ENCODE measurements around the gene HUS1B.
"Not testable (repeated sequence)": the region's sequence is repeated elsewhere in the genome, so short reads cannot be mapped to it uniquely, and the experiment has no call there.

Gene HUS1B

GRCh38 chr6:678520-678919 lies 21.6 kb upstream of the HUS1B start:
- no peak for DNase-seq (ENCODE audit: low read depth)

DNA sequence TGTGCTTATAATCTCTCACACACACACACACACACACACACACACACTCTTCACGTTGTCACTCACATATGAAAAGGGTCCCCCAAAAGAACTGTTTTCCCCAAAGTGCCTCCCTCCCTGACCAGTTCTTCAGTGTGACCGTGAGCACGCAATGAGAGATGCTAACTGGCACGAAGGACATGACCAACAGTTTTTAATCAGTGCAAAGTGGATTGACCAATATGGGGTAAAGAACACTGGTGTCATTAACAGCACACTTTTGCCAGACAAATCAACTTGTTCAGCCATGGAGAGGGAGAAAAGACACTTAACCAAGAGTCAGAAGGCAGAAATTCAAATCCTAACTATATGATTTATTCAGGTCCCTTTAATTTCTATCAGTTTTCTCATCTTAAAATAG lies 21.0 kb upstream of the HUS1B start:
- DNase-seq (ENCODE audit: low read depth), result no peak

DNA sequence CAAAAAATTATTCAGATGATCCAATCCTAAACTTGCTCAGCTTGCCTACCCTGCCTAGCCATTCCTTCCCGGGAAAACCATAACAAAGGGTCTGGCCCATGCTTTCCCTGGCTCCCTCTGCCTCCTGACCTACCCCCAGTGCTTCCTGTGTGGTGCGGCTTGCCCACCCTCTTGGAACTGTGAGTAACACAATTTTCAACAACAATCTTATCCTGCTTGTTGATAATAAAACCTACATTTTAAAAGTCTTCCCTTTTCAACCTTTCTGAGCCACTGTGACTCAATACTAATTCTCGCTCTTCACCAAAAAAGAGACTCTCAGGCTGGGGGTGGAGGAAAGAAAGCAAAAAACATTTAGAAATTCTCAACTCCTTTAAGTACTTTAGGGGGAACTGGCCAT lies 18.1 kb upstream of the HUS1B start:
- DNase-seq (ENCODE audit: low read depth), result no peak

DNA sequence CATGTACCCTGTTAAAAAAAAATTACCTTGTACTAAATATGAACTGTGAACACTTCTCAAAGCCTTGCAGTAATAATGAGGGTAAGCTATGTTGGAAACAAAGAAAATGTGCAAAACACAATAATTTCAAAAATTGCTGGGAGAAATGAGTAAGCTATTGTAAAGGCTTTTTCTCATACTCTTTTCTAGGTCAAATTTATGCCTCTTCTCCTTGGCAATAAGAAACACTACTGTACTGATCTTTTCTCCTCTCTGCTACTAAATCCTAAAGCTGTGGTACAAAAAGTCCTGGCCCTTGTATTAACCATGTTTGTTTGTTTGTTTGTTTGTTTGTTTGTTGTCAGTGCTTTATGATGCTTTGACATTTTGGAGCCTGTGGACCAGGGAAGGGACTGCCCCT lies 17.5 kb upstream of the HUS1B start:
- no peak for DNase-seq (ENCODE audit: low read depth)

GRCh38 chr6:667253-667927 lies 10.5 kb upstream of the HUS1B start:
- no peak for DNase-seq (ENCODE audit: low read depth)

DNA sequence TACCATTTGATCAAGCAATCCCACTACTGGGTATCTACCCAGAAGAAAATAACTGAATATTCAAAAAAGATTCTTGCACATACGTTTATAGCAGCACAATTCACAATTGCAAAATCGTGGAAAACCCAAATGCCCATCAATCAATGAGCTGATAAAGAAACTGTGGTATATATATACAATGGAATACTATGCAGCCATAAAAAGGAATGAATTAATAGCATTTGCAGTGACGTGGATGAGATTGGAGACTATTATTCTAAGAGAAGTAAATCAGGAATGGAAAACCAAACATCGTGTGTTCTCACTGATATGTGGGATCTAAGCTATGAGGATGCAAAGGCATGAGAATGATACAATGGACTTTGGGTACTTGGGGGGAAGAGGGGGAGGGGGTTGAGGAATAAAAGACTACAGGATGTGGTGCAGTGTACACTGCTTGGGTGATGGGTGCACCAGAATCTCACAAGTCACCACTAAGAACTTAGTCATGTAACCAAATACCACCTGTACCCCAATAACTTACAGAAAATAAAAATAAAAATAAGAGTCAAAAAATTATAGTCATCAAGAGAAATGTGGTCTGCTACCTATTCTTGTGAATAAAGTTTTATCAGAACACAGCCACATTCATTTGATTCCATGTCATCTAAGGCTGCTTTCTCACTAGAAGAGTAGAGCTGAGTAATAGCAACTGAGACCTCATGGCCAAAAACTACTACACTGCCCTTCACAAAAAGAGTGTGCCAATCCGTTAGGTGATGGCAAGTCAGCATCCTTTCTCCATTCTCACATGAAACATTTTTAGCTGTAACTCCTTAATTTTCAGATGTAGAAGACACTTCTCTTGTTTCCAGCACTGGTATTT lies 8.7 kb upstream of the HUS1B start:
- no peak for DNase-seq (ENCODE audit: low read depth)

GRCh38 chr6:663788-664187 lies 6.9 kb upstream of the HUS1B start:
- not testable (repeated sequence) for DNase-seq (ENCODE audit: low read depth)

DNA sequence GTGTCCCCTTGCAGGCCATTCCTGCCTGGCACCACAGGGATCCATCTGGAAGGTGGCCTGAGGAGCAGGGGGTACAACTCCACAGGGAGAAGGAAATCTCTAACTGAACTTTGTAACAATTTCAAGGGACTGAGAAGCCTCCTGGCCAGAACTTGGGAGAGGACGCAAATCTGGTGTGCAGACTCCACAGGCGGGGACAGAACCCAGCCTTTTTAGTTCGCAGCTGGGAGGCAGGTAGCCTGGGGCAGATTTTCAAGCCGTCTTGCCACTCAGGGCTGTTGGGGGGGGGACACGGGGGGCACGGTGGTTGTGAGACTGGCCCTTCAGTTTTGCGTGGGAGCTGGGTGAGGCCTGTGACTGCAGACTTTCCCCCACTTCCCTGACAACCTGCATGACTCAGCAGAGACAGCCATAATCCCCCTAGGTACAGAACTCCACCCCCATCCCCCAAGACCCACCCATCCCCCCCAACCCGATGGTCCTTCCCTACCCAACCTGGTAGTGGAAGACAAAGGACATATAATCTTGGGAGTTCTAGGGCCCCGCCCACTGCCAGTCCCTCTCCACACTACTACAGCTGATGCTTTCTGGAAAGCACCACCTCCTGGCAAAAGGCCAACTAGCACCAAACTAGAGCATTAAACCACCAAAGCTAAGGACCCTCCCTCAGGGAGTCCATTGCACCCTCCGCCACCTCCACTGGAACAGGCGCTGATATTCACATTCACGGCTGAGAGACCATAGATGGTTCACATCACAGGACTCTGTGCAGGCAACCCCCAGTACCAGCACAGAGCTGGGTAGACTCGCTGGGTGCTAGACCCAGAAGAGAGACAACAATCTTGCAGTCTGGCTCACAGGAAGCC lies 3.0 kb upstream of the HUS1B start:
- DNase-seq (ENCODE audit: low read depth), result no peak

DNA sequence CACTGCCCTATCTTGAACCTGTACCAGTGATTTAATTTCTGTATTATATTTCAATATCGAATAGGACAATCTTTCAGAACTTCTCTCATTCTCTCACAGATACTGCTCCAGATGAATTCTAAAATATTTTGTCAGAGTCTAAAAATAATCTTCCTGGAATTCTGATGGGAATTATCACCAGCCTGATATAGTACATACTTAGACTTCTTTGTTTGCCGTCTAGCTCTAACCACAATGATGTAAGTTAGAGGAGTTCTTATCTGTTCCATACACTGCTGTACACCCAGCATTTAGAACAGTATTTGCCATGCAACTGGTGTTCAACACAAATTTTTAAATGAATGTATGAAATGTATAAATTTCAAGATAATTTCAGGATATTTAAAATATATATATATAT lies 1.3 kb upstream of the HUS1B start:
- no peak for DNase-seq (ENCODE audit: low read depth)

DNA sequence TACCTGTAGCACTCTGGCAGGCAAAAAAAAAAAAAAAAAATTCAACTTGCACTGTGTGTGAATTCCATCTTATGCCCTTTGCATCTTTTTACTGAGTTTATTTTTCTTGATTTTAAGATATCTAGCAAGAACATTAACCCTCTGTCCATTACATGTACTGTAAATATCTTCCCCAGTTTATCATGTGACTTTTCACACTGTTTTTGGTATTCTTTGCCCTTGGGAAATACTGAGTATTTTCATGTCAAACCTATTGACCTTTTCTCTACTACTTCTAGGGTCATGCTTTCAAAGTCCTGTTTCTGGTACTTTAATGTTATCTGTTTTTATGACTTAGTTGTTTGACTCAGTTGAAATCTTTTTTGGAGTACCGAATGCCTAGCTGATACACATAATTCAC lies 843 bp upstream of the HUS1B start:
- no peak for DNase-seq (ENCODE audit: low read depth)

DNA sequence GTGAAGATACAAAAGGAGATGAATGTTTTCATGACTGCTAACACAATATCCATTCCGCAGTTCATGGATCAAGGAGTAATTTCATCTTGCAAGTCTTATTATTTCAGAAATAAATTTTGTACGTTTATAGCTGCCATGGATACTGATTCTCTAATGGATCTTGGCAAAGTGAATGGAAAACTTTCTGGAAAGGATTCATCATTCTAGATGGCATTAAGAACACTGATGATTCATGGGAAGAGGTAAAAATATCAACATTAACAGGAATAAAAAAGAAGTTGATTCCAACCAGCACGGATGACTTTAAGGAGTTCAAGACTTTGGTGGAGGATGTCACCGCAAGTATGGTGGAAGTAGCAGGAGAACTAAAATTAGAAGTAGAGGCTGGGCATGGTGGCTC lies 2.8 kb downstream of the HUS1B start:
- DNase-seq (ENCODE audit: low read depth), result no peak

GRCh38 chr6:652865-653264 lies 4.0 kb downstream of the HUS1B start:
- DNase-seq (ENCODE audit: low read depth), result no peak

GRCh38 chr6:650098-650497 lies 6.8 kb downstream of the HUS1B start:
- DNase-seq (ENCODE audit: low read depth), result no peak

- DNase-seq (ENCODE audit: low read depth), result no peak
Measured at GRCh38 chr6:642805-643204, 14.1 kb downstream of the HUS1B start.

GRCh38 chr6:641225-641985 lies 15.5 kb downstream of the HUS1B start:
- no peak for DNase-seq (ENCODE audit: low read depth)

DNA sequence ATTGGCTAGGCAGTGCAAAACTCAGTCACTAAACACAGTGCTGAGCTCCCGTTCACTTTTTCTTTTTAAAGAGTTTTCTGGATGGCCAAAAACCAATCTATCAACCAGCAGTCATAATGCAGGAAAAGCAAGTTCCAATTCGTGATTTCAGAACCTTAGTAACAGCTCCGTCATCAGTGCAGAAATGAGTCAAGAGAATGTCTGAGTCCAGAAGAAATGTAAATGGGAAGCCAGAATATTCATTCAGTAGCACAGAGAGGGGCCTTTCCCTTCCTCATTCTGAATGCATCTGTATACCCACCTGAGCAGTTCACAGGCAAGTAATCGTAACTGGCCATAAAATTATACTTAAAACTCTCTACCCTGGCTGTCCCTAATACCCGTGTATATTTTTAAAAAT lies 20.4 kb downstream of the HUS1B start:
- DNase-seq (ENCODE audit: low read depth), result no peak

- no peak for DNase-seq (ENCODE audit: low read depth)
Measured at GRCh38 chr6:635233-635632, 21.7 kb downstream of the HUS1B start.

DNA sequence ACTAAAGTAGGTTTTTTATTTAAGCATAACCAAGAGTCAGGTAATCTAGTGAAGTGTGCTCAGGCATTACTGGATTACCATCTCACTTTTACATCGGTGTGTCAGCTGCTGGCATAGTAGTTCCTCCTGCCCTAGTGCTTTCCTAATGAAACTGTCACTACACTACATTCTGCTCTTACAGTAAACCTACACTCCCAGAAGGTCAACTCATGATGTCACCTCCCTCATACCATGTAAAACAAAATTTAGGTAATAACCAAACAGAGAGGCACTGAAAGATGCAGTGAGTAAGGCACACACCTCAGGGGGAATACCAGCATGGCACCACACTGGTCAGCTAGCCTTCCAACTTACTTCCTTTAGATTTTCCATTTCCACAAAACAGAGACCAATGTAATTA lies 23.3 kb downstream of the HUS1B start:
- DNase-seq (ENCODE audit: low read depth), result no peak

- DNase-seq (ENCODE audit: low read depth), result no peak
Measured at GRCh38 chr6:628766-629165, 28.1 kb downstream of the HUS1B start.

DNA sequence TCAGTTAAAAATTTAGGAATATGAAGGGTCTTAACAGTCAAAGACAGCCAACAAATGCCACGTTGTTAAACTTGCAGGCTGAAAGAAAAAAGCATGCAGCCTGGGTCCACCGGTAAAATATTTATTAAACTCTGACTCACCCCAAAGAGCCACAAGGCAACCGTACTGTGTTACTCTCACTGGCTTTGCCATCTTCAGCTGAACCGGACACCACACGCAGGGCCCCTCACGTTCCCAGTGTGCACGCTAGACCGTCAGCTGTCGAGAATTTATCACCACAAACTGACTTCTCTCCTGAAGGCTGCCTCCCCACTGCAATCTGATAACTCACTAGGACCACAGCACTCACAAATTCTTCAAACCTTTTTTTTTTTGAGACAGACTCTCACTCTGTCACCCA lies 30.7 kb downstream of the HUS1B start:
- no peak for DNase-seq (ENCODE audit: low read depth)

DNA sequence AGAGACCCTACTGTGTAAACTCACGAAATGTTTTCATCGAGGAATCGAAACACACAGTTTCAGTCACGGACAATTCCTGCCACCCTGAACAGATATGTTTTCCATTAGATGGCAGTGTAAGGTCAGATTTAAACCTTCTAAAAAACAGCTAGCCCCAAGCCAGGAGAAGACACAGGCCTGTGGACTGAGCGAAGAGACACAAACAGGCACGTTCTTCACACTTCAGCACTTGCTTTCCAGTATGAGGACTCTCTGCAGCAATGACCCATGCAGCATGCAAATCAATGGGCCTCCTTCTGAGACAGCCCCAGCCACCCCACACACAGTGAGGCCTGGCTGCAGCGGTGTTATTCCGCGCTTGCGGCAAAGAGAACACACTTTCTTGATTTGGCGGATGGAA lies 31.9 kb downstream of the HUS1B start:
- DNase-seq (ENCODE audit: low read depth), result no peak

GRCh38 chr6:622462-622861 lies 34.4 kb downstream of the HUS1B start:
- no peak for DNase-seq (ENCODE audit: low read depth)
